Measurements from ENCODE around the gene HOXD9.

Gene HOXD9

DNA sequence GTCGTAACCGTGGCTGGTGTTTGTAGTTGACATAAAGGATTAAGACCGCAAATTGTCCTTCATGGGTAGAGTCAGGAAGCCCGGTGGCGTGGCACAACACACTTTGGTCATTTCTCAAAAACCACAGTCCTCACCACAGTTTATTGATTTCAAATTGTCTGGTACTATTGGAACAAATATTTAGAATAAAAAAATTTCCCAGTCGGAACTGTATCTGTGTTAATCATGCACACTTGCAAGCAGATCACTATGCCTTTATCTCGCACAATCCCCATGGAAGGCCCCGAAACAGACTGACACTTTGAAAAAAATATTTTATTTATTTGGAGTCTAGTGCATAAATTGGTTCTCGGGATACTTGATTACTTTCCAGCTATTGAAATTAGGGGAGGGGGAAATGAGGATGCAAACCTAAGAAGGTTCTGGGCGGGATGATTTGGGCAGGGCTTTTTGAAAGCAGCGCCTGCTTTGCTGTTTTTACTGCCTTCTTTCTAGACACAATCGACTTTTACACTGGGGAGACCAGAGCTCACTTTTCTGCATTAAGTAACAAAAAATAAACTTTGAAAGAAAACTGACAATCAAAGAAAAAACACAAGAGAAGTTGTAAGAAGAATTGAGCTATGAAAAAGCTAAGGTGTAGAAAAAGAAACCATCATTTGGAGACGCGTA is 50.5 kb downstream of the HOXD9 start:
- DNase-seq (ENCODE audit: low read depth) = no peak
- TF ChIP-seq, protein P1, sequence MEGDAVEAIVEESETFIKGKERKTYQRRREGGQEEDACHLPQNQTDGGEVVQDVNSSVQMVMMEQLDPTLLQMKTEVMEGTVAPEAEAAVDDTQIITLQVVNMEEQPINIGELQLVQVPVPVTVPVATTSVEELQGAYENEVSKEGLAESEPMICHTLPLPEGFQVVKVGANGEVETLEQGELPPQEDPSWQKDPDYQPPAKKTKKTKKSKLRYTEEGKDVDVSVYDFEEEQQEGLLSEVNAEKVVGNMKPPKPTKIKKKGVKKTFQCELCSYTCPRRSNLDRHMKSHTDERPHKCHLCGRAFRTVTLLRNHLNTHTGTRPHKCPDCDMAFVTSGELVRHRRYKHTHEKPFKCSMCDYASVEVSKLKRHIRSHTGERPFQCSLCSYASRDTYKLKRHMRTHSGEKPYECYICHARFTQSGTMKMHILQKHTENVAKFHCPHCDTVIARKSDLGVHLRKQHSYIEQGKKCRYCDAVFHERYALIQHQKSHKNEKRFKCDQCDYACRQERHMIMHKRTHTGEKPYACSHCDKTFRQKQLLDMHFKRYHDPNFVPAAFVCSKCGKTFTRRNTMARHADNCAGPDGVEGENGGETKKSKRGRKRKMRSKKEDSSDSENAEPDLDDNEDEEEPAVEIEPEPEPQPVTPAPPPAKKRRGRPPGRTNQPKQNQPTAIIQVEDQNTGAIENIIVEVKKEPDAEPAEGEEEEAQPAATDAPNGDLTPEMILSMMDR (IDR thresholded peaks at IDR 0.05; ENCODE audit: control insufficient read depth, extremely low read depth, insufficient read depth) = no peak

DNA sequence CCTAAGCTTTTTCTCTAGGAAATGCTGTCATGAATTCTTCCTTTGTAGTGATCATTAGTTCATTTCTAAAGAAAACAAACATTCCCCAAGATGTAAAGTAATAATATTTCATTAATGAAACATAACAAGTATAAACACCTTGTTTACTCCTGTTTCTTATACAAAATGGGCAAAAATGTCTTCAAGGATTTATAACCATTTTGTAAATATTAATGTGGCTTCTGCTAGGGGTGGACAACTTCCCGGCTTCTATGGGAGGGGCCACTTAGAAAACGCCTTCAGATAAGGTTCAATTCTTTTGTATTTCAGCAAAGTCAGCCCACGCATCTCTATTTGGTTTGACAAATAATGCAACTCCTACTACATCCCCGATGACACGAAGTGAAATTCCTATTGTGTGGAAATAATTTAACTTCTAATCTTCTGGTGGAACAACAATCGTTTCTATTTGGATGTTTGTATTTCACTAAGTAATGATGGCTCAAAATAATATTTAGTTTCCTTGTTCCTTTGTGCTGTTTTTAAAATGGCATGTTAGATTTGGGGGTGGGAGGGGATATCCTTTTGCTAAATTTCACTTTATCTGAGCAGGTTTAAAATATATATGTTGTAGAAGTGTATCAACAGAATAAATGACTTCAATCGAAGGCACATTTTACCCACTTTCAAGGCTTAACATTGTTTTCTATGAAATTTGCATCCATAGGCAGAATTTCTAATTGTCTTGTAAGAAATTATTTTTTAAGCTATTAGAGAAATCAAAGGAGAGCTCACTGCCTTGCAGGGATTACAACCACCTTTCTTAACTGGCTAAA is 51.3 kb downstream of the HOXD9 start:
- no peak overlapping the region for H3K4me3 ChIP-seq (ENCODE audit: low read depth, low read length)
- DNase-seq (ENCODE audit: low read depth) = no peak
- TF ChIP-seq, protein P1 (IDR thresholded peaks at IDR 0.05; ENCODE audit: control insufficient read depth, extremely low read depth, insufficient read depth) = no peak

More for the DNA sequence above, 50.5 kb downstream of the HOXD9 start:
- no peak overlapping the region for H3K4me3 ChIP-seq (ENCODE audit: low read depth, low read length)

DNA sequence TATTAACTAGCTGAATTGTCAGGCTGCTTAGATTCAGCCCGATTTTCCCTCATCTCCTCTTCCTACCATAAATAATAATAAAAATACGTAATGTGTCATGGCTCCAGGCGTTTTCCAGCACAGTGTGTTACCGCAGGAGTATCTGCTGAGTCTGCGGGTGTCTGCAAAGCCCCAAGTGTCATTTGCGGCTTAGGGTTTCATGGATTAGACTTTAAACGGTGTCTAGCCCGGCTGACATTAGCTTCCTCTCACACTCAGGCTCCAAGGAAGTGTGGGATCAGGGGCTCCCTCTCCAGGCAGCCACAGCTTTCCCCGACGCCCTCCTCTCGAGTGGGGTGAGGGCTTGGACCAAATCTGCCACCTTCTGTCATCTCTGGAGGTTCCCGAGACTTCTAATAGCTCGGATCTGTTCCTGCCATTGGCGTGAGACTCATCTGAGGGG is 51.9 kb downstream of the HOXD9 start:
- TF ChIP-seq, protein P1 (IDR thresholded peaks at IDR 0.05; ENCODE audit: control insufficient read depth, extremely low read depth, insufficient read depth) = no peak
- H3K4me3 ChIP-seq (ENCODE audit: low read depth, low read length) = no peak overlapping the region
- no peak for DNase-seq (ENCODE audit: low read depth)
